ENCODE results near the gene GAS6.

DNA sequence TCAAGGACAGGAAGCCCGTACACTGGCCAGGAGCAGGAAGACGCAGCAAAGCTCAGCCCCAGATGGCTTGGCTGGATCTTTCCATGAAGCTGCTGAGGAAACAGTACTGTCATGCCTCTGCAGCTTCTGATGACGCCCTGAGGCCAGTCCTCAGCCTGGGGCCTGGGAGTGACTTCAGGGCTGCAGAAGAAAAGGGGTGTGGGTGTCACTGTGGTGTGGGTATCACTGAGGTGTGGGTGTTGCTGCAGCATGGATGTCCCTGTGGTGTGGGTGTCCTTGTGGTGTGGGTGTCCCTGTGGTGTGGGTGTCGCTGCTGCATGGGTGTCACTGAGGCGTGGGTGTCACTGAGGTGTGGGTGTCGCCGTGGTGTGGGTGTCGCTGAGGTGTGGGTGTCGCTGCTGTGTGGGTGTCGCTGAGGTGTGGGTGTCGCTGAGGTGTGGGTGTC is 12.0 kb upstream of the GAS6 start:
- TF ChIP-seq, protein P1, sequence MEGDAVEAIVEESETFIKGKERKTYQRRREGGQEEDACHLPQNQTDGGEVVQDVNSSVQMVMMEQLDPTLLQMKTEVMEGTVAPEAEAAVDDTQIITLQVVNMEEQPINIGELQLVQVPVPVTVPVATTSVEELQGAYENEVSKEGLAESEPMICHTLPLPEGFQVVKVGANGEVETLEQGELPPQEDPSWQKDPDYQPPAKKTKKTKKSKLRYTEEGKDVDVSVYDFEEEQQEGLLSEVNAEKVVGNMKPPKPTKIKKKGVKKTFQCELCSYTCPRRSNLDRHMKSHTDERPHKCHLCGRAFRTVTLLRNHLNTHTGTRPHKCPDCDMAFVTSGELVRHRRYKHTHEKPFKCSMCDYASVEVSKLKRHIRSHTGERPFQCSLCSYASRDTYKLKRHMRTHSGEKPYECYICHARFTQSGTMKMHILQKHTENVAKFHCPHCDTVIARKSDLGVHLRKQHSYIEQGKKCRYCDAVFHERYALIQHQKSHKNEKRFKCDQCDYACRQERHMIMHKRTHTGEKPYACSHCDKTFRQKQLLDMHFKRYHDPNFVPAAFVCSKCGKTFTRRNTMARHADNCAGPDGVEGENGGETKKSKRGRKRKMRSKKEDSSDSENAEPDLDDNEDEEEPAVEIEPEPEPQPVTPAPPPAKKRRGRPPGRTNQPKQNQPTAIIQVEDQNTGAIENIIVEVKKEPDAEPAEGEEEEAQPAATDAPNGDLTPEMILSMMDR (IDR thresholded peaks at IDR 0.05), result no peak
- TF ChIP-seq POLR2A (IDR thresholded peaks at IDR 0.05), result no peak

All from uterus (tissue), 2 donors.